ENCODE measurements around the gene TMEM119.

The TMEM119 gene

DNA sequence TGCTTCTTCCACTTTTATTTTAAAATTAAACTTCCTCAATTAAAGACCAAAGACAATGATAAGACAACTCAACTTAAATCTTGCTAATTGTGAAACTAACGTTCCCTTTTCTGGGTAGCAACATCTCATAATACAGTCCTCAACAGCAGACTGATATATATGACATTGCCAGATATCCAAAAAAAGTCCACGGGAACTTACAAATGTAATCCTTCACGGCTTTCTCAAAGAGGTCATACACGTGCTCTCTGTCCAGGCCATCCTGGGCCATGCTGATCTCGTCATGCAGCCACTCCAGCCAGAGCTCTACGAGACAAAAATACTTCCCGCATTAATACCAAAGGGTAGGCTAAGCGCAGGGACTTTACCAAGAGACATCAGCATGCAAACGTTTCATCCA is 50.2 kb downstream of the TMEM119 start:
- no peak for DNase-seq (ENCODE audit: low read depth, low spot score)
- in situ Hi-C loops (cut with HindIII; ENCODE audit: low sequenced_read_pairs): no loop called here
- no peak overlapping the region for H3K4me3 ChIP-seq (ENCODE audit: low read depth, low read length)
- TF ChIP-seq, protein P1, sequence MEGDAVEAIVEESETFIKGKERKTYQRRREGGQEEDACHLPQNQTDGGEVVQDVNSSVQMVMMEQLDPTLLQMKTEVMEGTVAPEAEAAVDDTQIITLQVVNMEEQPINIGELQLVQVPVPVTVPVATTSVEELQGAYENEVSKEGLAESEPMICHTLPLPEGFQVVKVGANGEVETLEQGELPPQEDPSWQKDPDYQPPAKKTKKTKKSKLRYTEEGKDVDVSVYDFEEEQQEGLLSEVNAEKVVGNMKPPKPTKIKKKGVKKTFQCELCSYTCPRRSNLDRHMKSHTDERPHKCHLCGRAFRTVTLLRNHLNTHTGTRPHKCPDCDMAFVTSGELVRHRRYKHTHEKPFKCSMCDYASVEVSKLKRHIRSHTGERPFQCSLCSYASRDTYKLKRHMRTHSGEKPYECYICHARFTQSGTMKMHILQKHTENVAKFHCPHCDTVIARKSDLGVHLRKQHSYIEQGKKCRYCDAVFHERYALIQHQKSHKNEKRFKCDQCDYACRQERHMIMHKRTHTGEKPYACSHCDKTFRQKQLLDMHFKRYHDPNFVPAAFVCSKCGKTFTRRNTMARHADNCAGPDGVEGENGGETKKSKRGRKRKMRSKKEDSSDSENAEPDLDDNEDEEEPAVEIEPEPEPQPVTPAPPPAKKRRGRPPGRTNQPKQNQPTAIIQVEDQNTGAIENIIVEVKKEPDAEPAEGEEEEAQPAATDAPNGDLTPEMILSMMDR (IDR thresholded peaks at IDR 0.05; ENCODE audit: low read depth, low read length): no peak

DNA sequence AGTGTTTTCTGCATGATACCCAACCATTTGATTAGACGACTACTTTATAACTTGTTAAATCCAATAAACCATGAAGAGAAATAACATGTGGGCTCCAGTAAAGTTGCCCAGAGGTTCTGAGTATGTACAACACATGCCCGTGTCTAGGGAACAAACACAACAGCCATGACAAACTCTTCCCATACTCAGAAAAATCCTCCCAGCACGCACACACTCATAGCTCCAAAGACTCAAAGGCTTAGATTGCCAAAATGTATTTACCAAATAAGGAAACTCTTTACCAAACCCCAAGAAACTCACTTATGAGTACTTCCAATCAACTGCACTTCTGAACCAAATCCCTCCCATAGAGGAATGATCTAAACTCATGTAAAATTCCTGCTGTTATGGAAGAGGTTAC is 54.2 kb downstream of the TMEM119 start:
- no peak overlapping the region for H3K4me3 ChIP-seq (ENCODE audit: low read depth, low read length)
- TF ChIP-seq, protein P1 (IDR thresholded peaks at IDR 0.05; ENCODE audit: low read depth, low read length): no peak
- in situ Hi-C loops (cut with HindIII; ENCODE audit: low sequenced_read_pairs): no loop called here
- no peak for DNase-seq (ENCODE audit: low read depth, low spot score)

DNA sequence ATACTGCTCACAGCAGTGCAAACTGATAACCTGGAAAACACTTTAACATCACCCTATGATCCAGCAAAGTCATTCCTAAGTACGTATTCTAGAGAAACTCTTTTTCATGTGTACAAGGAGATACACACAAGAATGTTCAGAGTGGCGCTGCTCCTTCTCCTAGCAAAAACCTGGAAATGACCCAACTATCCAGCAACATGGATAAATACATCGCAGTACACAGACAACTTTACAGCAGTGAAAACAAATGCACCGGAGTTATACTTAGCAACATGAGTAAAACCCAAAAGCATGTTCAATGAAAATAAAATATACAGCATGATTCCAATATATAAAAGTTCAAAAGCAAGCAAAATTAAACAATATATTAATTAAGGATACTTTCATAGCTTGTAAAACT is 55.6 kb downstream of the TMEM119 start:
- DNase-seq (ENCODE audit: low read depth, low spot score): no peak
- TF ChIP-seq, protein P1 (IDR thresholded peaks at IDR 0.05; ENCODE audit: low read depth, low read length): no peak
- no peak overlapping the region for H3K4me3 ChIP-seq (ENCODE audit: low read depth, low read length)
- in situ Hi-C loops (cut with HindIII; ENCODE audit: low sequenced_read_pairs): no loop called here

Data from astrocyte of the spinal cord (primary cell).